Measurements from ENCODE around the gene SENP3.

SENP3 gene

DNA sequence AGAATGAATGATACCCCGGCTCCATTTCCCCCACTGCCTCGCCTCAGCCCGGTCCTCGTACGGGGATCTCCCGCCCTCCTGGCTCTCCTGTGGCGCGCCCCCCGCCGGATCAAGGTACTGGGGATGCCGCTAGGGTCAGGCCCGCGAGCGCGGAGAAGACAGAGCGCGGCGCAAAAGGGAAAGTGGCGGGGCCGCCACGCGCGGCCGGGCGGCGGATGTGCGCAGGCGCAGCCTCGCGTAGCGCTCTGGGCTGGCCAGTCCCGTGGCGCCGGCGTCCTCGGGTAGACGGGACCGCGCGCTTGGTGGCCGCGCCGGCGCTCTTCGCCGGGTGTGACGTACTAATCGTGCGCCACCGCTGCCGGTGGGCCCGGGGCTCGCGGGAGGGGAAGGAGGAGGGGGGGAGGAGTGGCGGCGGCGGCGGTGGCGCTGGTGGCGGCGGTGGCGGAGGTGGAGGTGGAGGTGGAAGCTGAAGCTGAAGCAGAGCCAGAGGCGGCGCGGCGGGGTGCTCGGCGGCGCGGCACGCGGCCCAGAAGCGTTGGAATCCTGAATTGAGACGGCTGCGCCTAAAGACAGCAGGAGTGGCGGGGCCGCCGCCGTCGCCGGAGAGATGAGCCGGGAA, at the start of gene SENP3:
SENP3 (plus strand) TSS at position 331 of the 619 bp plus-strand sequence. CDS start 1,158 bp downstream, outside the sequence.
- DNase-seq (ENCODE audit: low read depth in 2 of 2): peak; percentile 89 to 90

- no peak for DNase-seq (ENCODE audit: low read depth in 2 of 2)
These were observed 49.6 kb upstream of the SENP3 start for GRCh38 chr17:7512105-7512504.

DNA sequence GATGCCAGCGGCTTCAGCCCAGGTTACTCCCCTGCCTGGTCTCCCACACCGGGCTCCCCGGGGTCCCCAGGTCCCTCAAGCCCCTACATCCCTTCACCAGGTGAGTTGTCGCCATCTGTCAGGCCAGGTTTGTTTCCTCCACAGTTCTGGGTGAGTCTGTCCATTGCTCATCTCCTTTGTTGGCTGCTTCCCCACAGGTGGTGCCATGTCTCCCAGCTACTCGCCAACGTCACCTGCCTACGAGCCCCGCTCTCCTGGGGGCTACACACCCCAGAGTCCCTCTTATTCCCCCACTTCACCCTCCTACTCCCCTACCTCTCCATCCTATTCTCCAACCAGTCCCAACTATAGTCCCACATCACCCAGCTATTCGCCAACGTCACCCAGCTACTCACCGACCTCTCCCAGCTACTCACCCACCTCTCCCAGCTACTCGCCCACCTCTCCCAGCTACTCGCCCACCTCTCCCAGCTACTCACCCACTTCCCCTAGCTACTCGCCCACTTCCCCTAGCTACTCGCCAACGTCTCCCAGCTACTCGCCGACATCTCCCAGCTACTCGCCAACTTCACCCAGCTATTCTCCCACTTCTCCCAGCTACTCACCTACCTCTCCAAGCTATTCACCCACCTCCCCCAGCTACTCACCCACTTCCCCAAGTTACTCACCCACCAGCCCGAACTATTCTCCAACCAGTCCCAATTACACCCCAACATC, 48.7 kb upstream of the SENP3 start:
- DNase-seq (ENCODE audit: low read depth in 2 of 2): no peak

- DNase-seq (ENCODE audit: low read depth in 2 of 2): no peak
These were observed 47.8 kb upstream of the SENP3 start for GRCh38 chr17:7513850-7514419.

GRCh38 chr17:7515911-7516610, 45.7 kb upstream of the SENP3 start:
- no peak for DNase-seq (ENCODE audit: low read depth in 2 of 2)

GRCh38 chr17:7523033-7523432, 38.7 kb upstream of the SENP3 start:
- peak in 1 of 2 donors; percentile 26 for DNase-seq (ENCODE audit: low read depth in 2 of 2)

GRCh38 chr17:7528842-7529241, 32.9 kb upstream of the SENP3 start:
- DNase-seq (ENCODE audit: low read depth in 2 of 2): no peak

GRCh38 chr17:7530023-7530900, 31.5 kb upstream of the SENP3 start:
- DNase-seq (ENCODE audit: low read depth in 2 of 2): no peak

DNA sequence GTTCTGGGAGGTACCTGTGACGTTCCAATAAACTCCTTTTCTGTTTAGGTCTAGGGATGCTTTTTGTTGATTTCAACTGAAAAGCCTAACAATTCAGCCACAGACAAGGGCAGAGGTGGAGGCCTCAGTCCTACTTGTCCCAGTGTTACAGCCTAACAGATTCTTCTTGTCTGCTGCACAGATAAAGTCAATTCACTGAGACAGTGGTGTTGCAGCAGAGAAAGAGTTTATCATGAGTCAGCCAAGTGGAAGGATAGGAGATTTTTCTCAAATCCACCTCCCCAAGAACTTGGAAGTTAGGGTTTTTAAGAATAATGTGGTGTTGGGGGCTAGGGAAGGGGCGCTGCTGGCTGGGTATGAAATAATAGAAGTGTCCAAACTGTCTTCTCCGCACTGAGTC, 23.7 kb upstream of the SENP3 start:
- DNase-seq (ENCODE audit: low read depth in 2 of 2): no peak

DNA sequence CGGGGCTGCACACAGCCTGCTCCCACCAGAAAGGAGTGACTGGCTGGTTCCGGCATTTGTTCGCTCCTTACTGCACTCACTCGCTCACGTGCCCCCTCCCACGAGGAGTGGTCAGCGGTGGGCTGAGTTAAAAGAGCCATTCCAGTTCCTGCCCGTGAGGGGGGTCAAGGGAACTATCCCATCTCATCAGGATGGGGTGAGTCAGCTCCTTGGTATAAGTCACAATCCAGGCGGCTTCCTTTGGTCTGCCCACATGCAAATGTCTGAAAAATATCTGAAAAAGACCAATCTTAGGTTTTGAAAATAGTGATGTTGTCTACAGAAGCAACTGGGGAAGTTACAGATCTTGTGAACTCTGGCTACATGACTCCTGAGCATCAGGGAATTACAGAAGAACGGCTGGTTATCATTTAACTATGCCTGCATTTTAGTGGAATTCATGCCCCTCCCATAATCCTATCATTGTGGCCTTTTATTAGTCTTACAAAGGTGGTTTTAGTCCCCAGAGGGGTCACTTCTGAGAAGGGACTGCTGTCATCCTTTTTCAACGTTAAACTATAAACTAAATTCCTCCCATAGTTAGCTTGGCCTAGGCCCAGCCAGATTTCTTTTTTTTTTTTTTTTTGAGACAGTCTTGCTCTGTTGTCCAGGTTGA, 22.7 kb upstream of the SENP3 start:
- DNase-seq (ENCODE audit: low read depth in 2 of 2): no peak

- no peak for DNase-seq (ENCODE audit: low read depth in 2 of 2)
These were observed 20.6 kb upstream of the SENP3 start for GRCh38 chr17:7541074-7541621.

DNA sequence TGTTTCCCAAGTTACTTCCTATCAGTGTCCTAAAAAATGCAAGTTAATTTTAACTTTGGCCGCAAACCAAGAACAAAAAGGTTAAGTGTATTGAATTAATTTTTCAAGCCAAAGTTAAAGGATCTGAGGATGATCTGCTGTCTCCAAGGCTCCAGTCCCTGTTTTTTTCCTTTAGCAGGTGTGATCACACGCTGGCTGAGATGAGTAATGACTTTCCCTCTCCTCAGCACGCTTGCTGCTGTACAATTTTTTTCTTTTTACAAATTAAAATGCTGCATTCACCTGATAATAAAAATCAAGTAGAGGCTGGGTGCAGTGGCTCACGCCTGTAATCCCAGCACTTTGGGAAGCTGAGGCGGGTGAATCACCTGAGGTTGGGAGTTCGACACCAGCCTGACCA, 16.8 kb upstream of the SENP3 start:
- DNase-seq (ENCODE audit: low read depth in 2 of 2): no peak

GRCh38 chr17:7548585-7549400, 12.9 kb upstream of the SENP3 start, which contains the start of gene TNFSF12:
TNFSF12 (plus strand) TSS chr17:7549058; CDS start chr17:7549154, 96 bp downstream.
- DNase-seq (ENCODE audit: low read depth in 2 of 2): peak; percentile 40 to 45

- DNase-seq (ENCODE audit: low read depth in 2 of 2): peak in 1 of 2 donors; percentile 21
These were observed 12.2 kb upstream of the SENP3 start for GRCh38 chr17:7549401-7550055.

DNA sequence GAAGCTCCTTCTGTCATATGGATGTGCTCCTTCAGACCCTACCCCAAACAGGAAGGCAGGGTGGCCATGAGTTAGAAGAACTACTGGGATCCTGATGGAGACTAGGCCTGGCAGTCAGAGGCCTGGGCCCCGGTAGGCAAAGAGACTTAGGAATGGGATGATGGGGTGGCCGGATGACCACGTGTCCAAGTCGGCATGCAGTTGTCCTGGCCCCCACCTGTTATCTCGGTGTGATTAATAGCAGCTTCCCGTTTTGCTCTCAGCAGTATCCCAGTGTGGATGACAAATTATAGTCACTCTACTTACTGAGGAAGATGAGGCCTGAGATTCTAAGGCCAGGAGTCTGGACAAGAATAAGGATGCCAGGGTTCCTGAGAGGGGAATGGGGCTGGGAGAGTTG, 11.4 kb upstream of the SENP3 start:
- no peak for DNase-seq (ENCODE audit: low read depth in 2 of 2)

- no peak for DNase-seq (ENCODE audit: low read depth in 2 of 2)
These were observed 10.3 kb upstream of the SENP3 start for GRCh38 chr17:7551396-7551795.

DNA sequence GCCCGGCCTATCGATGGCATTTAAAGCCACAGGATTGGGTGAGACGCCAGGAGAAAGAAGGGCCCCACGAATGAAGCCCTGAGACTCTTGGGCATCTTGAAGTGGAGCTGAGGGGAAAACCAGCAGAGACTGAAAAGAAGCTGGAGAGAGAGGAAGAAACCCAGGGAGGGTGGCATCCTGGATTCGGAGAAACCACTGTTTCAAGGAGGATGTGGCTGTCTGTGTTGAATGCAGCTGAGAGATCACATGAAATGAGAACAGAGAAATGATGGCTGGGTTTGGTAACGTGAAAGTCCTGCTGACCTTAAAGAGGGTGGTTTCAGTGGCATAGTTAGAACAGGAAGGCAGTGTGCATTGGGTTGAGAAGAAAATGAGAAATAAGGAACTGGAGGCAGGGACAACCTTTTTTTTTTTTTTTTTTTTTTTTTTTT, 9.1 kb upstream of the SENP3 start:
- DNase-seq (ENCODE audit: low read depth in 2 of 2): no peak

DNA sequence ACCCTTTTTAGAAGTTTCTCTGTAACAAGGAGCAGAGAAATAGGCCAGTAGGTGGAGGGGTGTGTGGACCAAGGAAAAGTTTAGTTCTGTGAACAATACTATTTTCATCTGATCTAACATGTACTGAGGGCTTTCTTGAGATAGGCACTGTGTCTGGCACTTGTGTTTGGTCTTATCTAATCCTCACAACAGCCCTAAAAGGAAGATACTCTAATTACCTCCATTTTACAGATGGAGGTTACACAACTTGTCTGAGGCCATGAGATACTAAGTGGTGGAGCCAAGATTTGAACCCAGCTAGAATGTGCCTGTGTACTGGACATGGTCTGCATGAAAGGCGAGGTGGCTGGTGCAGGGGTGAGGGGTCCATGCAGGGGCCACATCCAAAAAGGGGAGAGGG, 8.4 kb upstream of the SENP3 start:
- no peak for DNase-seq (ENCODE audit: low read depth in 2 of 2)

DNA sequence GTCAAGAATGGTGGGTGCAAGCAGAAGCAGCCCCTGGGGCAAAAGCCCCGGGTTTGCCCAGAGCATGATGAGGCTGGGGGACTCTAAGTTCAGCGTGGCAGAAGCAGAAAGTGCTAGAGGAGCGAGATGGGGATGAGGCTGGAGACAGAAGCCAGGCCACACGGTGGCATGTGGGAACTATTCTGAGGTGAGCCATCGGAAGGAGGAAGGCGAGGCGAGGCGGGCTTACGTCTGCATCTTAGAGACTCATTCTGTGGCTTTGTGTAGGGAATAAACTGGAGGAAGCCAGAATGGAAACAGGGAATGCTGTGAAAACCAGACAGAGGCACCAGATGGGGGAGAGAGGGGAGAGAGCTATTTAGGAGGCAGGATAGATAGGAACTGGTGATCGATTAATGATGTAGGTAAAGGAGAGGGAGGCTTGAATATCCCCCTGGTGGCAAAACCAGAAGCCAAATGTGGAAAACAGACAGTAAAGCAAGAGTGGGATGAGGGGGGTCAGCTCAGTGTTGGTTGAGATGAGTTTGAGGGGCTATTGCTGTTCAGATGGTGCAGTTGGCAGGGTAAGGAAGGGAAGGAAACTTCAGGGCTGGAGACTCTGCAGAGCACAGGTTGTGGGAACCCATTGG, 6.3 kb upstream of the SENP3 start:
- DNase-seq (ENCODE audit: low read depth in 2 of 2): no peak
